ENCODE results near the gene STK11. TPM values are rescaled to one million over a fixed set of nuclear protein-coding genes. Genes with fewer than 3 reads are reported as not detected.

STK11 gene
- polyA plus RNA-seq, 3 donors, result 57.3 to 65.3 (median 60.8) TPM

DNA sequence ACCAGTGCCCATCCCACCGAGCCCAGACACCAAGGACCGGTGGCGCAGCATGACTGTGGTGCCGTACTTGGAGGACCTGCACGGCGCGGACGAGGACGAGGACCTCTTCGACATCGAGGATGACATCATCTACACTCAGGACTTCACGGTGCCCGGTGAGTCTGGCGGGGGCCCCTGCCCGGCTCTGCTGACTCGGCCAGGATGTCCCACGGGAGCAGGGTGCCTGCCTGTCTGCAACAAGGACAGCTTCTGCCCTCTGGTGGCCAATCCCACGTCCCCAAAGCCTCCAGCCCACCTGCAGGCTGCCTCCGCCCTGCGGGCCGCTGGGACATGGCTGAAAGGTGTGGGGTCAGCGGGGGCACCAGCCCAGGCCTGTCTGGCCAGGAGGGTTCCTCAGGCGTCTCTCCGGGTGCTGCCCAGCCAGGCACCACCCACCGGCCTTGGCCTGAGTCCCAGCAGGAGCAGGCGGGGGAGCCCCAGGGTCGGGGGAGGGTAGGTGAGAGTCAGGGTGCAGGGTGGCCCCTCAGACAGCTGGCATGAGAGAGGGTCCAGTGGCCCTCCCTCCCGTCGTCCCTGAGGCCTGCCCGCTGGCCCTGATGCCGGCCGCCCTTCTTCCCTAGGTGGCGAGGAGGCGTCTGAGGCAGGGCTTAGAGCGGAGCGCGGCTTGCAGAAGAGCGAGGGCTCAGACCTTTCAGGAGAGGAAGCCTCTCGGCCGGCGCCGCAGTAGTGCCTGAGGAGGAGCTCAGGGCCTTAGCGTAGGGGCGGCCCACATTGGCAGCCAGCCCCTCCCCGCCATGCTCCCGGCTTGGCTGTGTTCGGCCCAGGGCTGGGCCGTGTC, 17.7 kb downstream of the STK11 start:
- no peak for DNase-seq

DNA sequence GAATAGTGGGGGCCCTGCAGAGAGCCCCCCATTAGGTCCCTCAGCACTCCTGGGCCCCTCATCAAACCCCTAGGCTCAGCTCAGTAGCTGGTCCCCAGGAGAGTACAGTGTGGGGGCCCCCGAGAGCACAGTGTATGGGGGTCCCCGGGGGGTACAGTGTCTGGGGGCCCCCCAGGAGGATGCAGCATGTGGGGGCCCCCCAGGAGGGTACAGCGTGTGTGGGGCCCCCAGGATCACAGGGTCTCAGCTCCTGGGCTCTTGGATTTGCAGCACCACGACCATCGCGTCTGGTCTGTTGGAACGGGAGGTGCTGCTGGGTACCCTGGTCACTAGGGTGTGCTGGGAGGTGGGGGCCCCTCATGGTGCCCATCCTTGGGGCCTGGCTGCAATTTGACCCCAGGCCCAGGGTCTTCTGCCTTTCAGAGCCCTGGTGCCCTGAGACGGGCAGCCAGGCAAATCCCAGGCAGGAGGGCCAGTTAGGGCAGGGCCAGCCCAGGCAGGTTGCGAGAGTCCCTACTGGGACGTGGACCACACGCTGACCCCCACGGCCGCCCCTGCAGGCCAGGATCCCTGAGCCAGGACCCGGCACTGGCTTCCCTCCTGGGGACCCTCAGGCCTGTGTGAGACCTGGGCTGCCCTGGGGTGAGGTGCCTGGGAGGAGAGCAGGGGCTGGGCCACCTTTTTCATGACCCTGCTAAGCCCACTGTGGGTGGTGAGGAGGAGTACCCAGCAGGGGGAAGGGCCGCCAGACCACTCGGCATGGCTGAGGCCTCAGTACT, 18.7 kb downstream of the STK11 start:
- DNase-seq, result no peak

DNA sequence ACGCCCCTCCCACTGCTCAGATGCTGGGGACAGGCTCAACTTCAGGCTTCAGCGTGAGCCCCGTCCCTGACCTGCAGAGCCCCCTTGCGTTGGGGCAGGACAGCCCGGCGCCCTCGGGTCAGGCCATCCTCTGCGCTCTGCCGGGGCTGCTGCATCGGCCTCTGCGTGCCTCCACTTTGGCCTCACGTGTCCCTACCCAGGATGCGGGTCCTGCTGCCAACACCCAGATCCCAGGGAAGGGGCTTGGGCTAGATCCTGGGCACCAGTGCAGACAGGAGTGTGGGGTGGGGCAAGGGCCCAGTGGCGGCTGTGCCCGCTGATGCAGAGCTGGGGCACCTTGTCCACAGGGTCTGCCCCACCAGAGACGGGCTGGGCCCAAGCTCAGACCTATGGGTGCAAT, 19.3 kb downstream of the STK11 start:
- DNase-seq, result no peak

DNA sequence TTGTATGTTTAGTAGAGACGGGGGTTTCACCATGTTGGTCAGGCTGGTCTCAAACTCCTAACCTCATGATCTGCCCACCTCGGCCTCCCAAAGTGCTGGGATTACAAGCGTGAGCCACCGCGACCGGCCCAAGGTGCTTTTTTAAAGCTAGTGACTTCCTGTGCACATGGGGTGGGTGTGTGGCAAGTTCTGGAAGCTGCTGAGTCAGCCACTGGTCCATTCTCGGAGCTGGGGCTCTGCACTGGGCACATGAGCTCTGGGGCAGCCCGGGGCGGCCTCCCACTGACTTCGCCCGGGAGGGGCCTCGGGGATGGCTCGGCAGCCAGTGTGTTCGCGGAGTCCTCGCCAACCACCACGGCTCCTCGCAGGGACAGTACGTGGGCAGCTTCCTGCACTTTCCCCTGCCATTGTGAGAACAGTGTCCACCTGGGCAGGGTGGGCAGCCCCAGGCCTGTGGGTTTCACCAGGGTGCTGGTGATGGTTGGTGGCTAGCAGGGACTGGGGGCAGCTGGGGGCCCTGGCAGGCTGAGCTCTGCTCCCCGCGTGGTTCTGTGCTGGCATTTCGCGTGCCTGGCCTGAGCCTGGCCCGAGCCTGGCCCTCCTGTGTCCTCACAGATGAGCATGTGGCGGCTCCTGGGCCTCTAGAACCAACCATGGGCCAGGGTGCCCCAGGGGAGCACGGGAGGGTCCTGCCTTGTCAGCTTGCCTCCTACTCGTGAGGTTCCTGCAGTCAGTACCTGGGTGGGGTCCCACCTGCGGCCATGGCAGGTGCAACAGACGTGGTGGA, 20.1 kb downstream of the STK11 start:
- DNase-seq, result no peak

DNA sequence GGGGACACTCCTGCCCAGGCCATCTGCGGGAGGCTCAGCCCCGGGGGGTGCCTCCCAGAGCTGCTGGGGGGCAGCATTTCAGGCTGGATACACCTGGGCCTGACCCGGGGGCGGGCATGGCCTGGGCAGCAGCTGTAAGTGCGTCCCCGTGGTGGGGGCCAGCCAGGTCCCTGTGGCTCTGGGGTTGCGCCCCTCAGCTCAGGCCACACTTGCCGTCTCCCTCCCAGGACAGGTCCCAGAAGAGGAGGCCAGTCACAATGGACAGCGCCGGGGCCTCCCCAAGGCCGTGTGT, 20.6 kb downstream of the STK11 start:
- no peak for DNase-seq

DNA sequence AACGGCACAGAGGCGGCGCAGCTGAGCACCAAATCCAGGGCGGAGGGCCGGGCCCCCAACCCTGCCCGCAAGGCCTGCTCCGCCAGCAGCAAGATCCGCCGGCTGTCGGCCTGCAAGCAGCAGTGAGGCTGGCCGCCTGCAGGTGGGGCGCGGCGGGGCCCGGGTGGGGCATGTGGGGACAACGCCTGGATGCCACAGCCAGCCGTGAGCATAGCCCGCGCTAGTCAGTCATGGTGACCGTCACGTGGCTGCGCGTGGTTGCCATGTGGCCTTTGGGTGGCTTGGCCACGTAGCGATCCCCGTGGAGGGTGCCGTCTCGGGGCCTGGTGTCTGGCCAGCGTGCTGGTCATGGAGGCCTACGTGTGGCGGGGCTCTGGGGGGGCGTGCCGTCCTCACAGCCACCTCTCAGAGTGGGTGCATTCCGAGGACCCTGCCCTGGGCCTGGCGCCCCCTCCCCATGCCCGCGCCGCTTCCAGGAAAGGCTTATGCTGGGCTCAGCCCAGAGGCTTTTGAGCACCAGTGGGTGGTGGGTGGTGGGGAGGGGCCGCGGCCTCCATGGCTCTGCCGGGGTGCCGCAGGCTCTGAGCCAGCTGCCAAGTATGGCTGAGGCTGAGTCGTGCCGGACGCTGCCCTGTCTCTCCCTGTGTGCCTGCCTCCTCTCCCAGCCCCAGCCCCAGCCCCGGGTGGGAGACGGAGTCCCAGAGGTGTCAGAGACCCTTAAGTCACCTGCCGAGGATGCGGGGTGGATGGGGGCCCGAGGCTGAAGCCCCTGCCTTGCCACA, 21.1 kb downstream of the STK11 start:
- DNase-seq, result no peak

DNA sequence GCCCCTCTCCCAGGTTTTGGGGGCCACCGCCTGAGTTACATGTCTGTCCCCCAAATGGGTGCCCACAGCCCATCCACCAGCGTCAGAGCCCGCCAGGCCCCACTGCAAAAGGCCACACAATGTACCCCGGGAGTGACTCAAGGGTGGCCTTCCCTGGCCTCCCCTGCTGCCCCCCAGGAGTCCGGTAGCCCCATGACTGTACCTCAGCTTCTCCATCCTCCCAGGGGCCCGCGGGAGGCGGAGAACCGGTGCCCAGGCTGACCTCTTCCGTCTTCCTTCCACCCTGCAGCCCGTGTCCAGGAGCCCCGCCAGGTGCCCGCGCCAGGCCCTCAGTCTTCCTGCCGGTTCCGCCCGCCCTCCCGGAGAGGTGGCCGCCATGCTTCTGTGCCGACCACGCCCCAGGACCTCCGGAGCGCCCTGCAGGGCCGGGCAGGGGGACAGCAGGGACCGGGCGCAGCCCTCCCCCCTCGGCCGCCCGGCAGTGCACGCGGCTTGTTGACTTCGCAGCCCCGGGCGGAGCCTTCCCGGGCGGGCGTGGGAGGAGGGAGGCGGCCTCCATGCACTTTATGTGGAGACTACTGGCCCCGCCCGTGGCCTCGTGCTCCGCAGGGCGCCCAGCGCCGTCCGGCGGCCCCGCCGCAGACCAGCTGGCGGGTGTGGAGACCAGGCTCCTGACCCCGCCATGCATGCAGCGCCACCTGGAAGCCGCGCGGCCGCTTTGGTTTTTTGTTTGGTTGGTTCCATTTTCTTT, 21.9 kb downstream of the STK11 start:
- no peak for DNase-seq

DNA sequence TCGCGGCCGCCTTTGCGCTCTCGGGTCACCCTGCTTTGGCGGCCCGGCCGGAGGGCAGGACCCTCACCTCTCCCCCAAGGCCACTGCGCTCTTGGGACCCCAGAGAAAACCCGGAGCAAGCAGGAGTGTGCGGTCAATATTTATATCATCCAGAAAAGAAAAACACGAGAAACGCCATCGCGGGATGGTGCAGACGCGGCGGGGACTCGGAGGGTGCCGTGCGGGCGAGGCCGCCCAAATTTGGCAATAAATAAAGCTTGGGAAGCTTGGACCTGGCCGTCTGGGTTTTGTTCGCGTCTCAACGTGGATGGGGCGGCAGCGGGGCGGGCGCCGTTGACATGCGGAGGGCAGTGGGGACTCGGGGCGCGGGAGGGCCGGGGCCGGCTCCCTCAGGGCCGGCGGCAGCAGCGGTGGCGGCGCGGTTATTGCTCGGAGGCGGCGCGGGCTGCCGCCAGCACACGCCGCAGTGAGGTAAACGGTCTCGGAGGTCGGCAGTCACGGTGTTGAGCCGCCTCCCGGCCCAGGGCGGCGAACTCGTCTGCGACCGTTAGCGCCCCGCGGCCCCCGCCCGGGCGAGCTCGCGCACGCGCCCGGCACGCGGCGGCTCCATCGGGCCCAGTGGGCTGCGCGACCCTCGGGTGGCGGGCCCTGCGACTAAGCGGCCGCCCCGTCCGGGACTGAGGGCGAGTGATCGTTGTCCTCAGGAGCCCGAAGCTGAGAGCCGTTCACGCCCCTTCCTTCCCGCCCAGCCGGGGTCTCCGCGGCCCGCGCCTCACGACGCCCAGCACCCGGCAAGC, 22.8 kb downstream of the STK11 start:
- no peak for DNase-seq

DNA sequence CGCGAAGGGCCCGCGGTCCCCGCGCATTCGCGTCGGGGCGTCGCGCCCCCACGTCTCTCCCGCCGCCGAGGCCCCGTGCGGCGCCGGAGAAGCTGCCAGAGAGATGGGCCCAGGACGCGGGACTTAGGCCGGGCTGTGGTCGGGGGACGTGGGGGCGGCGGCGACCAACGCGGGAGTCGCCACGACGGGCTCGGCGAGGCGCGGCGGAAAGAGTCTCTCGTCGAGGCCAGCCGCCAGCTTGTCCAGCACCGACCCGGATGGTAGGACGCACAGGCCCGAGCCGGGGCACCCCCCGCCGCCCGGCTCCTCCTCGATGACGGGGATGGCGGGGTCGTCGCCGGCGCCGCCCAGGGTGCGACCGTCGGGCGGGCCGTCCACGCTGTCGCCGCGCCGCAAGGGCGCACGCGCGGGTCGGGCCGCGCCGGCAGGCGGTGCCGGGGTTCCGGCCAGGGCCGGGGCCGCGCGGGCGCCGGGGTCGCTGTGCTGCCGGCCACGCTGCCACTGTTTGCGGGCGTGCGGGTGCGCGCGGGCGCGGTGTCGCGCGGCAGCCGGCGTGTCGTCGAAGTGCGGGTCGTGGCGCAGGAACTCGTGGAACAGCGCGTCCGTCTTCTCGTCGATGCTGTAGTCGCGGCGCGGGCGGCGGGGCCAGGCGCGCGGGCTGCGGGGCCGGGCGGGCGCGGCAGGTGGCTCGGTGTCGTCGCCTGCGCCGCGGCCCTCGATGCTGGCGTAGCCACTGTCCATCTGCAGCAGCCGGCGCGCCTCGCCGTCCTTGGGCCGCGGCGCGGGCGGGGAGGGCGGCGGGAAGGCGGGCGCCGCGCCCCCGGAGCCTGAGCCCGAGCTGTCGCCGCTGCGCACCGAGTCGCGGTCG, 23.7 kb downstream of the STK11 start:
- DNase-seq, result no peak

DNA sequence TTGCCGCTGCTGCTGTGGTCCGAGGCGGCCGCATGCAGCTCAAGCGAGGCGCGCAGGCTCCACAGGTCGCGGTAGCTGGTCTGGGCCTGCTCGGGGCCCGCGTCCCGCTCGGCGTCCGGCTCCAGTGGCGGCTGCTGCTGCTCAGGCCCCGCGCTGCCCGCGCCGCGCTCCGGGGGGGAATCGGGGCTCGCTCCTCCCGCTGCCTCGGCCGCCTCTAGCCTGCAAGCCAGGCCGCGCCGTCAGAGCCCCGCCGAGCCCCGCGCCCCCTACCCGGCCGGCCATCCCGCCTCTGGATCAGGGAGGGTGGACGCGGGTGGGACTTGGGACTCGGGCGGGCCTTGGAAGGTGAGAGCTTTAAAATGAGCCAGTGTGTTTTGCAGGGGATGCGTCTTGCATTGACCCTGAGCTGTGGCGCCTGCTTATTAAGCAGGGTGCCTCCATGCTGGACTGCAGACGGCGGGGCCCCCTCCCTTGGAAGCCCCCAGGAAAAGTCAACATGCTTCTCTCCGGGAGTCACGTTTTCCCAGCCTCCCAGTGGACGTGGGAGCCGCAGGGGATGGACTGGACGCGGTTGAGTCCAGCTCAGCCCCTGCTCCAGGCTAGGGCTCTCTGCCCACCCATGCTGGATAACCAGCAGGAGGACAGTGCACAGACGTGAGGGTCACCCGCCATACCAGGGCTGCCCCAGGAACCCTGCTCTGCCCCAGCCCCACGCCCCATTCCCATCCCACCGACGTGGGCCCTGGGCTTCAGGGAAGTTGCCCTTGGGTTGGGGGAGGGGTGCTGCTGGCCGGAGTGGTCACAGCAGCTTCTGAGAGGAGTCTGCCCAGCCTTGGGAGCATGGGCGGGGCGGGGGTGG, 24.6 kb downstream of the STK11 start:
- no peak for DNase-seq

DNA sequence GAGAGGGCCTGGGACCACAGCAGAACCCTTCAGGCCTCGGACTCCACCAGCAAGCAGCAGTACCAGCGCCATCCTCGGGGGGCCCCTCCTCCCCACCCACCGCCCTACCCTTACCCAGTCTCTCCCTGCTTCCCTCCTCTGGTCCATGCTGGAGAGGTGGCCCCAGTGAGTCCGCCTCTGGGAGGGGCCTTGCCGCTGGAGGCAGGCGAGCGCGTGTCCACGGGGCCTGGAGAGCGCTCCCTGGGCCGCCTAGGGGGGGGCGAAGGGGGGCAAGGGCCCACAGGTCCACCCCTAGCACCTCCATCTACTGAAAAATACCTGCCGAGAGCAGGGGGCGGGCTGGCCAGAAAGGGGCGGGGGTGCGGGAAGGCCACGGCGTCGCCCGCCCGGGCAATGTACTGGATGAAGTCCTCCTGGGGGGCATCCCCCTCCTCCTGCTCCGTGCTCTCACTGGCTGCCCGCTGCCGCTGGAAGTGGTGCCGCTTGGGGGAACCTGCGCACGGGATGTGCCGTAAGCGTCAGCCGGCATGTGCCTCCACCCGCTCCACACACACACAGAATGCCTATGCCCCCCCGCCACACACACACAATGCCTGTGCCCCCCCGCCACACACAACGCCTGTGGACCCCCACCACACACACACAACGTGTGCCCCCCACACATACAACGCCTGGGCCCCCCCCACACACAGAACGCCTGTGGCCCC, 25.4 kb downstream of the STK11 start:
- DNase-seq, result no peak

DNA sequence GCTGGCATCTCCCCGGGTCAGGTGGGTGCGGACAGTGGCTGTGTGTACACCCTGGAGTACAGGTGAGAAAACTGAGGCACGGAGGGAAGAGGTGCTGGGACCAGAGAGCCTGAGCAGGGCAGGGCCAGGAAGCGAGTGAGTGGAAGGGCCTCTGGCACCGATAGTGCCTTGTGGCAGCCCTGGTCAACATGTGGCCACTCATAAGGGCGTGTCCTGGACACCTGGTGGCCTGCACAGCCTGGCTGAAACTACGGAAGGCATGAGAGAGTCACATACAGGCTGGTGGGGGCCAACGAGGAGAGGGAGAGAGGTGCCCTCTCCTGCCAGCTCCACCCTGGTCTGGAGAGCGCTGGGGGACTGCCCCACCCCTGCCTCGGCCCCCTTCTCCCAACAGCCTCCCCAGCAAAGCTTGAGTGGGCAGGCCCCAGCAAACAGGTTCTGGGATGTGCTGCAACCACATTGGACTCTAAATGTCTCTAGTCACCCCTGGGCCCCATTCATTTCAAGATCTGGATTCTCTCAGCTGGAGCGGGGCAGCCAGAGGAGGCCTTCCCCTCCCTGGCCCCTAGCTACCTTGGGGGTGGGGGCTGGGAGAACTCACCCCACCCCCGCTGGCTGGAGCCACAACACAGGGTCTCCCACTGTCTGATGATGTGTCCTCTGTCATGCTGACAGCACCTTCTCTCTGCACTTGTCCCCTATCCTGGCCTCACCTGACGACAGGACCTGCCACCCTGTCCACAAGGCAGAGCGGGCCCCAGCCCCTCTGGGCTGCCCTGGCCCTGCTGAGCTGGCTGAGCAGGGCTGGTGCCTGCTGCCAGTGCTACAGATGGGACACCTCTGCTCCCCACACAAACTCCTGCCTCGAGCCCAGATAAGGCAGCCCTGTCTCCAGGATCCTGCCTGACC, 26.4 kb downstream of the STK11 start:
- DNase-seq, result no peak

DNA sequence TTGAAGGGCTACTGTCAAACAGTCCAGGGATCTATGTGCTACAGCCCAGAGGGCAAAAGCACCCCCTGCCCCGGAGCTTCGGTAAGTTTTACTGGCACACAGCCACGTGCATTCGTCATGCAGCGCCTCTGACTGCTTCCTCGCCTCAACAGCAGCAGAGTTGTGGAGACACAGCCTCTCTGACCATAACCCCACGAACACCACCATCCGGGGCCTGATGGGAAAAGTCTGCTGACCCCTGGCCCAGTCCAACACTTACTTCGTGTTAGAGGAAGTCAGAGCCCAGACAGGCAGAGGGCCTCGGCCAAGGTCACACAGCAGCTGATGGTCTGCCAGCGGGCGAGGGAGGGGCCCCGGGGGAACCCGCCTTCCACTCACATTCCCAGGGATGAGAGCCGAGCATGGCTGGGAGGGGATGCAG, 27.1 kb downstream of the STK11 start:
- DNase-seq, result no peak

DNA sequence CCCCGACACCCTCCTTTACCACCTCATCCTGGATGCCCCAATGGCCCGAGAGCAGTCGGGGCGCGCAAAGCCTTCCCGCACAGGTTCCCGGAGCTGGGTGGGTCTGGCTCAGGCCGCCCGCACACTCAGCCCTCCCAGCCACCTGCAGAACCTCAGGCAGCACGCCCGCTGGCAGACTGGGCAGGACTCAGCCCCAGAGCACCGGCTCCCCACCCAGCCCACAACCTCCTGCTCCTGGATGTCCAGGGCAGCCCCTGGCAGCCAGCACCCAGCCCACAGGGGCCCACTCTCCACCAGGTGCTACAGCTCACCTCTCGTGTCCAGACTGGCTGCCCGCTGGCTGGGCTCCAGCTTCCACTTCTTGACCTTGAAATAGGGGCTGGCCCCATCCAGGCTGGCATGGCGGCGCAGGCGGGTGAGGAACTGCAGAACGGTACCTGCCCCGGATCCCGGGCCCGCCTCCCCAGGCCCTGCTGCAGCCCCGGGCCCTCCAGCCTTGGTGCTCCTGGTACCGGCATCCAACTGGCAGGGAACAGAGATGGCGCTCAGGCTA, 27.6 kb downstream of the STK11 start:
- no peak for DNase-seq

DNA sequence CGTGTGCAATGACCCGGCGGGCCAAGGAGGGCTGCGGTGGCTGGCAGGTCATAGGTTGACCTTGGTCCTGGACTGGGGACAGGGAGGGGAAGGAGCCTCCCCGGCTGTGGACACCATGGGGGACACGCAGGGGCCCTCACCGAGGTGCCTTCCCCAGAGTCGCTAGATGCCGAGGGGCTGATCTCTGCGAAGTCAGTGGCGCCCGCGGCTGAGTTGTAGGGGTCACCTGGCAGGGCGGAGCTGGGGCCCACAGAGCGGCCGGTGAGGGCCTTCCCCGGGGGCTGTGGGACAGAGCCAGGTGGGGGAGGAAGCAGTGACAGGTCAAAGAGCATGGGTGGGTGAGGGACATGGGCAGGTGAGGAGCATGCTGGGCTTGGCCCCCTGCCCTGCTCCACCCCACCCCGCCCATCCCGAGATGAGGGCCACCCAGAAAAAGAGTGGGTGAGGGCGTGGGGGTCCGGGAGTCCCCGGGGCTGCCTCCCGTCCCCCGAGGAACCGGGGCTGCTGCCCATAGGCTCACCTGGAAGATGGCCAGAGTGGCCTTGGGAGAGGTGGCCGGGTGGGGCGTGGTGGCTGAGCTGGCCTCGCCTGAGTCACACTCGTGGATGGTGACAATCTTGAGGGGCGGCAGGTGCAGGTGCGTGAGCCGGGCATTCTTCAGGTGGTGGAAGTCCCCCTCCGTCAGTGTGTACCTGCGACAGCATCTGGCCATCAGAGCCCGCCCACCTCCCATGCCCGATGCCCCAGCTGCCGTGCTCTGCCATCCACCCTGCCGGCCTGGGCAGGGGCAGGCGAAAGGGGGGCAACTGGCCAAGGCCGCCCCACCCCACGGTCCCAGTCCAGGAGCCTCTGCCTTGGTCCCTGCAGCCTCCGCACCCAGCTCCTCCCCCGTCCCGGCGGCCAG, 28.7 kb downstream of the STK11 start:
- no peak for DNase-seq

Data from renal pelvis (tissue), 4 donors.